MV-4-11 (cell line): ENCODE data around the gene EYS.
A peak's percentile ranks its signal among the peaks of the same experiment; 100 is the strongest.
"Not testable (repeated sequence)": the region's sequence is repeated elsewhere in the genome, so short reads cannot be mapped to it uniquely, and the experiment has no call there.

Experiments
- DNase-seq: peaks from one replicate; lab custom pipeline; 2025; lab: John Stamatoyannopoulos, UW

Gene EYS

GRCh38 chr6:63792736-63793464, 1914.1 kb downstream of the EYS start:
- no peak for DNase-seq

GRCh38 chr6:63790334-63790733, 1916.7 kb downstream of the EYS start:
- DNase-seq = no peak

- DNase-seq = no peak
These were observed 1917.3 kb downstream of the EYS start for GRCh38 chr6:63789699-63790098.

- DNase-seq = no peak
These were observed 1918.5 kb downstream of the EYS start for GRCh38 chr6:63788569-63788968.

- peak; percentile 79 for DNase-seq
These were observed 1920.0 kb downstream of the EYS start for GRCh38 chr6:63787021-63787420.

GRCh38 chr6:63785006-63785405, 1922.0 kb downstream of the EYS start:
- peak; percentile 7 for DNase-seq

GRCh38 chr6:63783096-63783495, 1923.9 kb downstream of the EYS start:
- DNase-seq = no peak

GRCh38 chr6:63774961-63775360, 1932.1 kb downstream of the EYS start:
- DNase-seq = no peak

- DNase-seq = no peak
These were observed 1933.8 kb downstream of the EYS start for GRCh38 chr6:63773200-63773599.

GRCh38 chr6:63765828-63766227, 1941.2 kb downstream of the EYS start:
- no peak for DNase-seq

- DNase-seq = peak; percentile 15
These were observed 1942.6 kb downstream of the EYS start for GRCh38 chr6:63764318-63764916.

GRCh38 chr6:63760199-63760598, 1946.8 kb downstream of the EYS start:
- DNase-seq = no peak

- DNase-seq = no peak
These were observed 1947.4 kb downstream of the EYS start for GRCh38 chr6:63759605-63760105.

- no peak for DNase-seq
These were observed 1949.2 kb downstream of the EYS start for GRCh38 chr6:63757826-63758225.

- not testable (repeated sequence) for DNase-seq
These were observed 1949.8 kb downstream of the EYS start for GRCh38 chr6:63757275-63757674.

- DNase-seq = no peak
These were observed 1956.6 kb downstream of the EYS start for GRCh38 chr6:63750400-63750799.

GRCh38 chr6:63745784-63746183, 1961.2 kb downstream of the EYS start:
- no peak for DNase-seq

- no peak for DNase-seq
These were observed 1962.2 kb downstream of the EYS start for GRCh38 chr6:63744810-63745209.

GRCh38 chr6:63743691-63744090, 1963.3 kb downstream of the EYS start:
- no peak for DNase-seq

- no peak for DNase-seq
These were observed 1965.0 kb downstream of the EYS start for GRCh38 chr6:63742060-63742459.

GRCh38 chr6:63740709-63741108, 1966.3 kb downstream of the EYS start:
- no peak for DNase-seq

- DNase-seq = no peak
These were observed 1967.8 kb downstream of the EYS start for GRCh38 chr6:63739094-63739687.

- DNase-seq = not testable (repeated sequence)
These were observed 1968.8 kb downstream of the EYS start for GRCh38 chr6:63738190-63738589.
